AG09309 (cell line): ENCODE results near the gene DTNBP1.

Experiments
- DNase-seq: peaks from one replicate; pipeline ENCODE4 v3.0.0-alpha.2; 2010; ENCODE audit warnings: low read depth
- H3K4me3 ChIP-seq: 2 replicates; pipeline ENCODE4 v1.5.1; 2011; ENCODE audit warnings: mild to moderate bottlenecking, low read depth, low read length, moderate library complexity; ENCODE audit not compliant: control insufficient read depth
- CTCF ChIP-seq: IDR thresholded peaks from 2 replicates; pipeline ENCODE4 v1.5.1; 2011; ENCODE audit warnings: mild to moderate bottlenecking, low read depth, low read length, inconsistent platforms; ENCODE audit not compliant: insufficient read depth, control insufficient read depth; ENCODE audit errors: missing control alignments

Gene DTNBP1

GRCh38 chr6:15678514-15678913, 15.7 kb upstream of the DTNBP1 start:
- no peak for TF ChIP-seq CTCF
- no peak for DNase-seq
- no peak overlapping the region for H3K4me3 ChIP-seq

GRCh38 chr6:15677822-15678221, 15.0 kb upstream of the DTNBP1 start:
- no peak overlapping the region for H3K4me3 ChIP-seq
- no peak for DNase-seq
- TF ChIP-seq CTCF, result no peak

GRCh38 chr6:15675536-15676220, 12.8 kb upstream of the DTNBP1 start:
- no peak for TF ChIP-seq CTCF
- no peak overlapping the region for H3K4me3 ChIP-seq
- DNase-seq, result no peak

GRCh38 chr6:15674690-15675386, 12.0 kb upstream of the DTNBP1 start:
- DNase-seq, result no peak
- TF ChIP-seq CTCF, result no peak
- H3K4me3 ChIP-seq, result no peak overlapping the region

GRCh38 chr6:15673666-15674065, 10.8 kb upstream of the DTNBP1 start:
- no peak overlapping the region for H3K4me3 ChIP-seq
- TF ChIP-seq CTCF, result no peak
- no peak for DNase-seq

- DNase-seq, result no peak
- H3K4me3 ChIP-seq, result no peak overlapping the region
- TF ChIP-seq CTCF, result no peak
These were observed 10.0 kb upstream of the DTNBP1 start for GRCh38 chr6:15672818-15673217.
